GM21717 (cell line): ENCODE measurements around the gene SOS2.
"Not testable (repeated sequence)": the region's sequence is repeated elsewhere in the genome, so short reads cannot be mapped to it uniquely, and the experiment has no call there.

Source experiments
- ATAC-seq: cut with Tn5 transposase; IDR thresholded peaks from one replicate; pipeline ENCODE4 v1.9.1; 2021; ENCODE audit warnings: mild to moderate bottlenecking, moderate library complexity; ENCODE audit not compliant: unreplicated experiment

SOS2 gene

GRCh38 chr14:50228313-50228712, 3.1 kb downstream of the SOS2 start:
- no peak for ATAC-seq

- no peak for ATAC-seq
Measured at GRCh38 chr14:50225974-50226297, 5.4 kb downstream of the SOS2 start.

- ATAC-seq, result no peak
Measured at GRCh38 chr14:50225067-50225973, 6.1 kb downstream of the SOS2 start.

- ATAC-seq, result no peak
Measured at GRCh38 chr14:50222055-50222613, 9.2 kb downstream of the SOS2 start.

- no peak for ATAC-seq
Measured at GRCh38 chr14:50218501-50218900, 12.9 kb downstream of the SOS2 start.

- ATAC-seq, result no peak
Measured at GRCh38 chr14:50215416-50215815, 16.0 kb downstream of the SOS2 start.

GRCh38 chr14:50213795-50214194, 17.6 kb downstream of the SOS2 start:
- no peak for ATAC-seq

GRCh38 chr14:50212726-50213125, 18.7 kb downstream of the SOS2 start:
- no peak for ATAC-seq

GRCh38 chr14:50210074-50210473, 21.3 kb downstream of the SOS2 start:
- no peak for ATAC-seq

- no peak for ATAC-seq
Measured at GRCh38 chr14:50198499-50198898, 32.9 kb downstream of the SOS2 start.

GRCh38 chr14:50191499-50191898, 39.9 kb downstream of the SOS2 start:
- no peak for ATAC-seq

GRCh38 chr14:50186107-50186506, 45.3 kb downstream of the SOS2 start:
- ATAC-seq, result no peak

GRCh38 chr14:50173891-50174290, 57.5 kb downstream of the SOS2 start:
- no peak for ATAC-seq

GRCh38 chr14:50171895-50172294, 59.5 kb downstream of the SOS2 start:
- no peak for ATAC-seq

GRCh38 chr14:50167381-50167780, 64.0 kb downstream of the SOS2 start:
- ATAC-seq, result not testable (repeated sequence)

GRCh38 chr14:50156111-50156510, 75.3 kb downstream of the SOS2 start:
- no peak for ATAC-seq

- no peak for ATAC-seq
Measured at GRCh38 chr14:50148799-50149198, 82.6 kb downstream of the SOS2 start.

- no peak for ATAC-seq
Measured at GRCh38 chr14:50139192-50139591, 92.2 kb downstream of the SOS2 start.

- no peak for ATAC-seq
Measured at GRCh38 chr14:50127802-50128201, 103.6 kb downstream of the SOS2 start.

GRCh38 chr14:50123062-50123461, 108.3 kb downstream of the SOS2 start:
- no peak for ATAC-seq

GRCh38 chr14:50122291-50122690, 109.1 kb downstream of the SOS2 start:
- no peak for ATAC-seq

- ATAC-seq, result no peak
Measured at GRCh38 chr14:50121486-50121885, 109.9 kb downstream of the SOS2 start.

GRCh38 chr14:50117456-50117855, 113.9 kb downstream of the SOS2 start:
- no peak for ATAC-seq
